ENCODE measurements around the gene SALL4. TPM values are rescaled to one million over a fixed set of nuclear protein-coding genes. Genes with fewer than 3 reads are reported as not detected.

Gene SALL4
- total RNA-seq, 4 donors from 2014 or later, result not detected

GRCh38 chr20:51763965-51764602, 38.2 kb downstream of the SALL4 start:
- TF ChIP-seq EP300 (IDR thresholded peaks at IDR 0.05) (no peak), POLR2AphosphoS5 (IDR thresholded peaks at IDR 0.05) (no peak), POLR2A (IDR thresholded peaks at IDR 0.05; ENCODE audit: low read depth) (no peak), CTCF (IDR thresholded peaks at IDR 0.05) (no peak)
- Histone ChIP-seq H3K27me3 (no peaks in the 10 kb centered on the region), H3K4me3 (no peak overlapping the region), H3K36me3 (no peaks in the 10 kb centered on the region), H3K27ac (replicated peaks in 1 of 4) (peak overlapping the region in 2 of 4 donors; percentile 77 to 86), H3K4me1 (peaks cover 6 to 35% (median 25%) of the 10 kb centered on the region in 4 donors), H3K9me3 (no peaks in the 10 kb centered on the region)
- DNase-seq (ENCODE audit: extremely low spot score), result no peak
- intact Hi-C loops (cut with DNase I), result no loop called here
- 80% methylated on average over 6 of the region's 6 CpGs for WGBS

- Histone ChIP-seq H3K36me3 (no peaks in the 10 kb centered on the region), H3K4me1 (peaks cover 0 to 42% (median 27%) of the 10 kb centered on the region in 4 donors), H3K9me3 (no peaks in the 10 kb centered on the region), H3K27ac (replicated peaks in 1 of 4) (peak overlapping the region in 1 of 4 donors; percentile 49), H3K27me3 (no peaks in the 10 kb centered on the region), H3K4me3 (no peak overlapping the region)
- whole genome bisulfite sequencing, result 63% methylated on average over 13 of the region's 14 CpGs
- TF ChIP-seq CTCF (IDR thresholded peaks at IDR 0.05) (no peak), EP300 (IDR thresholded peaks at IDR 0.05) (no peak), POLR2A (IDR thresholded peaks at IDR 0.05; ENCODE audit: low read depth) (no peak), POLR2AphosphoS5 (IDR thresholded peaks at IDR 0.05) (no peak)
- intact Hi-C loops (cut with DNase I), result no loop called here
- no peak for DNase-seq (ENCODE audit: extremely low spot score)
These were observed 41.3 kb downstream of the SALL4 start for GRCh38 chr20:51760905-51761546.

- TF ChIP-seq POLR2AphosphoS5 (IDR thresholded peaks at IDR 0.05) (no peak), CTCF (IDR thresholded peaks at IDR 0.05) (no peak), EP300 (IDR thresholded peaks at IDR 0.05) (no peak), POLR2A (IDR thresholded peaks at IDR 0.05; ENCODE audit: low read depth) (no peak)
- DNase-seq (ENCODE audit: extremely low spot score), result no peak
- intact Hi-C loops (cut with DNase I), result no loop called here
- WGBS, result 91% methylated on average over 14 of the region's 14 CpGs
- Histone ChIP-seq H3K27me3 (no peaks in the 10 kb centered on the region), H3K36me3 (no peaks in the 10 kb centered on the region), H3K27ac (replicated peaks in 1 of 4) (no peak overlapping the region), H3K4me1 (peaks cover 0 to 36% (median 24%) of the 10 kb centered on the region in 4 donors), H3K4me3 (no peak overlapping the region), H3K9me3 (no peaks in the 10 kb centered on the region)
These were observed 42.4 kb downstream of the SALL4 start for GRCh38 chr20:51759769-51760510.

GRCh38 chr20:51758978-51759544, 43.3 kb downstream of the SALL4 start:
- no peak for DNase-seq (ENCODE audit: extremely low spot score)
- H3K9me3 ChIP-seq, result no peaks in the 10 kb centered on the region
- H3K4me1 ChIP-seq, result peaks cover 0 to 36% (median 24%) of the 10 kb centered on the region in 4 donors
- no peak overlapping the region for H3K27ac ChIP-seq (replicated peaks in 1 of 4)
- H3K4me3 ChIP-seq, result no peak overlapping the region
- intact Hi-C loops (cut with DNase I), result no loop called here
- no peaks in the 10 kb centered on the region for H3K27me3 ChIP-seq
- no peaks in the 10 kb centered on the region for H3K36me3 ChIP-seq
- no peak for TF ChIP-seq POLR2A (IDR thresholded peaks at IDR 0.05; ENCODE audit: low read depth)
- WGBS, result 91% methylated on average over 12 of the region's 12 CpGs

- TF ChIP-seq CTCF (IDR thresholded peaks at IDR 0.05) (no peak), POLR2AphosphoS5 (IDR thresholded peaks at IDR 0.05) (no peak), POLR2A (IDR thresholded peaks at IDR 0.05; ENCODE audit: low read depth) (no peak)
These were observed 45.1 kb downstream of the SALL4 start for GRCh38 chr20:51757226-51757625.

More at GRCh38 chr20:51757226-51757625, 45.1 kb downstream of the SALL4 start:
- intact Hi-C loops (cut with DNase I), result no loop called here
- no peaks in the 10 kb centered on the region for H3K36me3 ChIP-seq
- no peak for DNase-seq (ENCODE audit: extremely low spot score)
- WGBS, result 64% methylated on average over 10 of the region's 10 CpGs
- H3K27ac ChIP-seq (replicated peaks in 1 of 4), result peak overlapping the region in 2 of 4 donors; percentile 24 to 37
- H3K27me3 ChIP-seq, result no peaks in the 10 kb centered on the region
- no peaks in the 10 kb centered on the region for H3K9me3 ChIP-seq
- H3K4me1 ChIP-seq, result peaks cover 7 to 49% (median 42%) of the 10 kb centered on the region in 4 donors
- H3K4me3 ChIP-seq, result no peak overlapping the region

Measured in esophagus muscularis mucosa (tissue), 4 donors.